Measurements from ENCODE around the gene SSRP1. TPM values are rescaled to one million over a fixed set of nuclear protein-coding genes. Genes with fewer than 3 reads are reported as not detected.
"Not testable (repeated sequence)": the region's sequence is repeated elsewhere in the genome, so short reads cannot be mapped to it uniquely, and the experiment has no call there.

SSRP1 gene
- total RNA-seq, 2 donors from 2014 or later = 41.6 to 54.4 TPM

- DNase-seq (ENCODE audit: low spot score) = peak; percentile 45
- intact Hi-C loops (cut with DNase I) = no loop called here
These were observed 7.0 kb upstream of the SSRP1 start for GRCh38 chr11:57342702-57343101.

GRCh38 chr11:57341250-57341808 is 5.6 kb upstream of the SSRP1 start:
- intact Hi-C loops (cut with DNase I) = no loop called here
- DNase-seq (ENCODE audit: low spot score) = peak; percentile 59

GRCh38 chr11:57340039-57340615 is 4.4 kb upstream of the SSRP1 start:
- peak; percentile 78 for DNase-seq (ENCODE audit: low spot score)
- intact Hi-C loops (cut with DNase I) = no loop called here

- intact Hi-C loops (cut with DNase I) = no loop called here
- peak; percentile 16 for DNase-seq (ENCODE audit: low spot score)
These were observed 3.6 kb upstream of the SSRP1 start for GRCh38 chr11:57339328-57339727.

GRCh38 chr11:57338142-57338541 is 2.5 kb upstream of the SSRP1 start, which contains the start of gene P2RX3:
Gene P2RX3, plus strand, starts transcription at chr11:57338352. Its CDS starts 199 bp downstream, at chr11:57338551.
- DNase-seq (ENCODE audit: low spot score) = peak; percentile 47
- intact Hi-C loops (cut with DNase I) = no loop called here

- intact Hi-C loops (cut with DNase I) = not testable (repeated sequence)
- DNase-seq (ENCODE audit: low spot score) = peak; percentile 52
These were observed 1.2 kb upstream of the SSRP1 start for GRCh38 chr11:57336856-57337255.

GRCh38 chr11:57336111-57336666 is 497 bp upstream of the SSRP1 start:
- intact Hi-C loops (cut with DNase I) = no loop called here
- peak; percentile 45 for DNase-seq (ENCODE audit: low spot score)

- intact Hi-C loops (cut with DNase I) = no loop called here
These were observed 709 bp downstream of the SSRP1 start for GRCh38 chr11:57335023-57335342.

GRCh38 chr11:57332694-57333440 is 2.8 kb downstream of the SSRP1 start:
- intact Hi-C loops (cut with DNase I) = no loop called here
- peak; percentile 78 for DNase-seq (ENCODE audit: low spot score)

More at GRCh38 chr11:57335023-57335342, 709 bp downstream of the SSRP1 start:
- no peak for DNase-seq (ENCODE audit: low spot score)

GRCh38 chr11:57331720-57332119 is 4.0 kb downstream of the SSRP1 start:
- peak; percentile 60 for DNase-seq (ENCODE audit: low spot score)
- intact Hi-C loops (cut with DNase I) = no loop called here

- intact Hi-C loops (cut with DNase I) = no loop called here
- peak; percentile 34 for DNase-seq (ENCODE audit: low spot score)
These were observed 5.7 kb downstream of the SSRP1 start for GRCh38 chr11:57330029-57330428.

- intact Hi-C loops (cut with DNase I) = loop anchor here in 1 of 2 donors (10.0 kb wide), 1 partner anchor 337 kb away; the partner anchor contains the start of gene ZDHHC5
- no peak for DNase-seq (ENCODE audit: low spot score)
These were observed 8.0 kb downstream of the SSRP1 start for GRCh38 chr11:57327721-57328120.

GRCh38 chr11:57325735-57326048 is 10.0 kb downstream of the SSRP1 start:
- intact Hi-C loops (cut with DNase I) = loop anchor here in 1 of 2 donors (10.0 kb wide), 1 partner anchor 339 kb away; the partner anchor contains the start of gene ZDHHC5
- peak; percentile 87 for DNase-seq (ENCODE audit: low spot score)

GRCh38 chr11:57324886-57325734 is 10.6 kb downstream of the SSRP1 start, which contains the start of gene TNKS1BP1:
Gene TNKS1BP1, minus strand, starts transcription at chr11:57324952. Its CDS starts 3,067 bp downstream, at chr11:57321885.
- intact Hi-C loops (cut with DNase I) = loop anchor here (5.0 to 10.0 kb wide), 2 partner anchors 340 to 1817 kb away; partner anchors contain the start of genes FAM111A (in 1 of the 2) and ZDHHC5 (in 1 of the 2)
- peak; percentile 99 for DNase-seq (ENCODE audit: low spot score)

GRCh38 chr11:57324154-57324885 is 11.4 kb downstream of the SSRP1 start:
- peak; percentile 87 for DNase-seq (ENCODE audit: low spot score)
- intact Hi-C loops (cut with DNase I) = loop anchor here (5.0 to 10.0 kb wide), 2 partner anchors 340 to 1818 kb away; partner anchors contain the start of genes FAM111A (in 1 of the 2) and ZDHHC5 (in 1 of the 2)

- DNase-seq (ENCODE audit: low spot score) = no peak
- intact Hi-C loops (cut with DNase I) = loop anchor here (5.0 to 10.0 kb wide), 2 partner anchors 341 to 1818 kb away; partner anchors contain the start of genes FAM111A (in 1 of the 2) and ZDHHC5 (in 1 of the 2)
These were observed 11.9 kb downstream of the SSRP1 start for GRCh38 chr11:57323855-57324153.

- intact Hi-C loops (cut with DNase I) = loop anchor here (5.0 to 10.0 kb wide), 2 partner anchors 341 to 1819 kb away; partner anchors contain the start of genes FAM111A (in 1 of the 2) and ZDHHC5 (in 1 of the 2)
These were observed 12.4 kb downstream of the SSRP1 start for GRCh38 chr11:57323167-57323854.

More at GRCh38 chr11:57323167-57323854, 12.4 kb downstream of the SSRP1 start:
- DNase-seq (ENCODE audit: low spot score) = no peak

All from posterior vena cava (tissue), 2 donors.